Vagina (tissue), 2 donors: Measurements from ENCODE around the gene CYP11A1.

Source experiments
- CTCF ChIP-seq, 3 experiments: fragments of 450-650 bp in 2 of 3; fragments of 200-600 bp in 1 of 3; sonication (generic) in 1 of 3; IDR thresholded peaks; one replicate each; pipeline ENCODE4 v1.5.1; 2017 to 2019; ENCODE audit warnings: antibody characterized with exemption in 3 of 3, mild to moderate bottlenecking in 2 of 3, moderate library complexity in 2 of 3
- POLR2A ChIP-seq, 2 donors: fragments of 450-650 bp; IDR thresholded peaks; one replicate each; pipeline ENCODE4 v1.6.1; 2017; ENCODE audit warnings: antibody characterized with exemption in 2 of 2, mild to moderate bottlenecking in 2 of 2, moderate library complexity in 2 of 2

DNA sequence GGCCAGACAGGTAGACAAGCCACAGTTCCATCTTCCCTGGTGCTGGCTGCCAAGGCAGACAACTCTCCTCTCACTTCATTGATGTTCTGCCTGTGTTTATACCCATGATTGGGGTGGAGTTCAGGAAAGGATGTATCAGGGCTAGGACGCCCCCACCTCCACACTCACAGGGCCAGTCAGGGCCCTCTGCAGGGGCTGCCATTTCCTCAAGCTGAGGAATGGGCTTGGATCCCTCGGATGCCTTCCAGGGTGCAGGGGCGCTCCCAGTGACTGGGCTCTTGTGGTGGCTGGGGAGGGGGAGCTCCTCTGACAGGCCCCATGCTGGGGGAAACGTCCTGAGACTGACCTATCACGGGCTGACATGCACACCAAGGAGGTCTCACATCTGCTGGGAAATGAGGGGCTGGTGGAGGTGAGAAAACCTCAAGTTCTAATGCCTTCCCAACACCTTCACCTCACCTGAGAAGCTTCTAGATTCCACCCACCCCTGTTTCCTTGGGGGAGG lies 34.9 kb upstream of the CYP11A1 start:
- TF ChIP-seq CTCF (IDR thresholded peaks at IDR 0.05) (no peak), POLR2A (IDR thresholded peaks at IDR 0.05) (no peak)
